Mammary microvascular endothelial cell (primary cell): ENCODE measurements around the gene NF1. TPM values are rescaled to one million over a fixed set of nuclear protein-coding genes. Genes with fewer than 3 reads are reported as not detected.

ENCODE experiments used
- total RNA-seq: library from RNA; depleted of rRNA; stranded (reverse); fragments of >200 nt; gene quantifications from 2 replicates; pipeline ENCODE4 v1.2.3, GENCODE V29; 2015

The NF1 gene
- 9.4 and 11.7 TPM in 2 replicates for total RNA-seq

GRCh38 chr17:31094600-31095235, at the start of gene NF1:
Gene NF1, plus strand, starts transcription at chr17:31094977. Its CDS starts 333 bp downstream, at chr17:31095310.

GRCh38 chr17:31297090-31297489, 202.3 kb downstream of the NF1 start, which contains the start of gene OMG:
Gene OMG, minus strand, starts transcription at chr17:31297239. Its CDS starts 908 bp downstream, at chr17:31296331.

GRCh38 chr17:31313982-31314781, 219.4 kb downstream of the NF1 start, which contains the start of gene EVI2B:
Gene EVI2B, minus strand, starts transcription at chr17:31314054. Its CDS starts 8,445 bp downstream, at chr17:31305609.

GRCh38 chr17:31321481-31321880, 226.7 kb downstream of the NF1 start, which contains the start of gene EVI2A:
Gene EVI2A, minus strand, starts transcription at chr17:31321622. Its CDS starts 2,609 bp downstream, at chr17:31319013.

GRCh38 chr17:31391496-31391949, 296.7 kb downstream of the NF1 start, which contains the start of gene RAB11FIP4:
Gene RAB11FIP4, plus strand, starts transcription at chr17:31391675. Its CDS starts 178 bp downstream, at chr17:31391853.

Other genes with a start within 250 kb of the NF1 start
- gene TEFM, start 188.7 kb upstream of the NF1 start, total RNA-seq = 7.9 and 9.7 TPM in 2 replicates
- 0.25 and 0.33 TPM in 2 replicates for gene ADAP2, start 173.0 kb upstream of the NF1 start, total RNA-seq
- gene RNF135, start 123.9 kb upstream of the NF1 start, total RNA-seq = 8.1 and 13.8 TPM in 2 replicates
- 1.3 and 2.0 TPM in 2 replicates for gene OMG, start 202.3 kb downstream of the NF1 start, total RNA-seq
- gene EVI2B, start 219.1 kb downstream of the NF1 start, total RNA-seq = 5.8 and 7.1 TPM in 2 replicates
- gene EVI2A, start 226.6 kb downstream of the NF1 start, total RNA-seq = 0.67 and 1.9 TPM in 2 replicates